NCI-H1417 treated with DMSO at 0.1 percent for 48 hours (cell line): ENCODE measurements around the gene BHLHE23.
A peak's percentile ranks its signal among the peaks of the same experiment; 100 is the strongest.

Experiments used
- DNase-seq: peaks from one replicate; lab custom pipeline; 2025; lab: John Stamatoyannopoulos, UW

BHLHE23 gene

DNA sequence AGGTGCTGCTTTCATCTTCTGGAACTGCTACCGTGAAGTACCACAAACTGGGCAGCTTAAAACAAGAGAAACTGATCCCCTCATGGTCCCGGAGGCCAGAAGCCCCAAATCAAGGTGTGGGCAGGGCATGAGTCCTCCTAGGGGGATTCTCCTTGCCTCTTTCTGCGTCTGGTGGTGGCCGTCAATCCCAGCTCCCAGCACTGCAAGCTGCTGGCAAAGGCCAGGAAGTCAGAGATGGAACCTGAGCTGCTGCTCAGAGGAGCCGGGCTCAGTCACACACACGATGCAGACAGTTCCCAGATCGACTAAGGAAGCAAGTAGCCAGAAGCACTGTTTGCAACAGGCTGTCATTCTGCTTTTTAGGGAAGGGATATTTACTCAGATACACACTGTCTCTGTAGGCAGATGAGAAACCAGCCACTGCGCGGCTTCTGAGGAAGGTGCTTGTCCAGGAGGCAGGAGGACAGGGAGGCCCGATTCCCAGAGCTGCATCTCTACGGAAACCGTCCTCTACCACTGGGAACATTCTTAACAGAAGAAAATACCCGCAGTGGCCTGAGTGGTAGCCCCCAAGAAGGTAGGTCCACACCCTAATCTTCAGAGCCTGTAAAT is 15.5 kb downstream of the BHLHE23 start:
- no peak for DNase-seq

DNA sequence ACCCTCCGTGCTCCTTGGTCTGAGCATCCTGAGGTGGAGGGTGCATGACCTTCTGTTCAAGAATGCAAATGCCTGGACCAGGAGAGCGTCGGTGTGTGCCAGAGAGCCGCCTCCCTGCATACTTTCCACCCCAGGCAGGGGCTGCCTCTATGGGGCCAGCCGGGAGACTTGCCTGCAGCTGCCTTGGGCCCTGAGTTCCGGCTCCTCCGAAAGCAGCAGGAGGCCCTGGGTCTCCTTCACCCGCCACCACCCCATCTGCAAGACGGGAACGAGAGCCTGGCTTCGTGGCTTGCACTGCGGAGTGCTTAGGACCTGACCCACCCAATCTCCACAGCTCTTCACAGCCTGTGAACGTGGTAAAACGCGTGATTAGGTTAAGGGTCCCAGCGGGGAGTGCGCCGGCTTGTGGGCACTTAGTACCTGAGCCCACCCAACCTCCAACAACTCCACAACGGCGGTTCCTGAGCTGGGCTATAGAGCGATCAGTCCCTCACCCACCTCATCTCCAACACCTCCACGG is 16.4 kb downstream of the BHLHE23 start:
- no peak for DNase-seq

DNA sequence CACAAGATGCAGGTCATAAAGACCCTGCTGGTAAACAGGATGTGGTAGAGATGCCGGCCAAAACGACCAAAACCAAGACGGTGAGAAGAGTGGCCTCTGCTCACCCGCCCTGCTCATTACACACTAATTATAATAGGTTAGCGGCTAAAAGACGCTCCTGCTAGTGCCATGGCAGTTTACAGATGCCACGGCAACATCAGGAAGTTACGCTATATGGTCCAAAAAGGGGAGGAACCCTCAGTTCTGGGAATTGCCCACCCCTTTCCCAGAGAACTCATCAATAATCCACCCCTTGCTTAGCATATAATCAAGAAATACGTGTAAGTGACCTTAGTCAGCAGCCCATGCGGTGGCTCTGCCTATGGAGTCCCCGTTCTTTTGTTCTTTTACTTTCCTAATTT is 17.6 kb downstream of the BHLHE23 start:
- DNase-seq = no peak

DNA sequence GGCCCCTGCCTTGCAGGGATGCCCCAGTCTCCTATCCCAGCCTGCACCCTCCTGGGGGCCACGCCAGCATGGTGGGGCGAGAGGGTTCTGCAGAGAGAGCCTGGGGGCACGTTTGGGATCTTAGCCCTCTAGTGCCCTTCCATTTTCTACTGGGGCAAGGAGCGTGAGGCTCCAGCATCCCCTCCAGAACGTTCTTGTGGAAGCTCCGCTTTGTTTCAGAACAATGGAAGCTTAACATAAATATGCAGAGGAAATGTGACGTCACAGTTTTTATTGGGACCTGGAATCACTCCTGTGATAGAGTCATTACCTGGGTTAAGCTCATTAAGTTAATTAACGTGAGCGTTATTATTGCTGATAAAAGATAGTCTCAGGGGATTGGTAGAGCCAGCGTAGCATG is 19.6 kb downstream of the BHLHE23 start:
- no peak for DNase-seq

DNA sequence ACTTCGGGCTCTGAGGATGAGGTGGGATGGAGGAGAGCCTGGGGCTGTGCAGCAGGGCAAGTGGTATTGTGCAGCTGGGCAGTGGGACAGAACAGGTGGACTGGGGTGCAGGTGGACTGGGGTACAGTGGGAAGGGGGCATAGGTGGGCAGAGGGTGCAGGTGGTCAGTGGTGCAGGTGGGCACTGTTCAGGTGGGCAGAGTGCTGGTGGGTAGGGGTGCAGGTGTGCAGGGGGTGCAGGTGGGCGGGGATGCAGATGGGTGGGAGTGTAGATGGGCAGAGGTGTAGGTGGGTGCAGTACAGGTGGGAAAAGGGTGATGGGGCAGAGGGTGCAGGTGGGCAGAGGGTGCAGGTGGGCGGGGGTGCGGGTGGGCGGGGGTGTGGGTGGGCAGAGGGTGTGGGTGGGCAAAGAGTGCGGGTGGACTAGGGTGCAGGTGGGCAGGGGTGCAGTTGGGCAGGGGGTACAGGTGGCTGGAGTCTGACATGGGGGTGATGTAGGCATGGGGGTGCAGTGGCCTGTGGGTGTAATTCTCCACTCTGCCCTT is 20.4 kb downstream of the BHLHE23 start:
- no peak for DNase-seq

DNA sequence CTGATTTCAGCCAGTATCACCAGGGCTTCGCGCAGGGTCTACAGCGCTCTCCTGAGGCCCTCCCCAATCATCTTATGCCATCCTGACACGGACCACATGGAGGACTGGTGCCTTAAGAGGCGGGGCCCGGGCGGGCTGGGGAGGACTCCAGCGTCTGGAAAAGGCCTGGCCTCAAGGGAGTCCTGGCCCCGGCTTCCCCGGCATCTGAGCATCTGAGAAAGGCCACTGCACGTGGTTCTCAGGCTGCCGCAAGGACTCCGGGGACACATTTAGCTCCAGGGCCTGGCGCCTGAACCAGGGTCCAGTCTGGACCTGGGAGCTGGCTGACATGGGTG is 21.4 kb downstream of the BHLHE23 start:
- DNase-seq = no peak

DNA sequence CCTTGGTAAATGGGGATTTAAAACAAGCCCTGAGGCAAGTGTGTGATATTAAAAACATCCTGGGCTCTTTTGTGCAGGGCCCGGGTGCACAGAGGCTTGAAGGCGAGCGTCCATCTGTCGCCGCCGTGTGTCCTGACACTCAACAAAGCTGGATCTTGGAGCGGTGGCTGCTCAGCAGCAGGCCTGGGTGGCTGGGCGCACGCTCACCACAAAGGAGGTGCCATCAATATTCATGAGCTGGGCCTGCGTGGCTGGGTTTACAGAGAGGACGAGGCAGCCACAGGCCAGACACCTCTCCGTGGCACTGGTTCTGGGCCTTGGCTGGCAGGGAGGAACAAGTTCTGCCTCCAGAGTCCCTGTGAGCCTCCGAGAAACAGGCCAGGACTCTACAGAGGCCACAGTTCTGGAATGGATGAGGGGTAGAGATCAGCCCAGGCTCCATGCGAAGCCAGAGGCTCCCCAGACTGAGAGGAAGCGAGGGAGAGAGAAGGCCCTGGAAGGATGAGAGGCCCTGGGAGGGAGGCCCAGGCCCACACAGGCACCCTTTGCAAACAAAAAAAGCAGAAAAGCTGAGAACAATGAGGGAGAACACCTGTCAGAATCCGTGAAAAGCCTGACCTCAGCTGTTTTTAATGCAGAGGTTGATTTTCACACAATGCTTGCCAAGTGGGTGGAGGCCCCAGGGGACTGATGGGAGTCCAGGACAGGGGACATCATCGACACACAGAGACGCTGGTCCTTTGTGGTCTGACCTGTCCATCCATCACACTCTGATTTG is 21.9 kb downstream of the BHLHE23 start:
- peak; percentile 23 for DNase-seq

DNA sequence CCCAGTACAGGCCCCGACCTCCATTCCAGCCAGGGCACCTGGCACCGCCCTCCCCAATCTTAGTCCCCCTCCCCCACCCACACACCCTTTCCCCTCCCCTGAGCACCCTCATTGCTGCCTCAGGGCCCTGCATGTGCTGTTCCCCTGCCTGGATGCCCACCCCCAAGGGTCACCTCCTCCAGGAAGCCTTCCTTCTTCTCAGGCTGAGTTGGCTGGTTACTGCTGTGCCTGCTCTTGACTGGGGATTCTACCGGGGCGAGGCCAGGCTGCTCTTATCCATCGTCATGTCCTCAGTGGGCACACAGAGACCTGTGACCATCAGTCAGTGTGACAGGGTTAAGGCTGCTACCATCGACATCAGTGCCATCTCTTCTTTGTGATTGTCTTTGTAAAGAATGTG is 23.6 kb downstream of the BHLHE23 start:
- DNase-seq = no peak

DNA sequence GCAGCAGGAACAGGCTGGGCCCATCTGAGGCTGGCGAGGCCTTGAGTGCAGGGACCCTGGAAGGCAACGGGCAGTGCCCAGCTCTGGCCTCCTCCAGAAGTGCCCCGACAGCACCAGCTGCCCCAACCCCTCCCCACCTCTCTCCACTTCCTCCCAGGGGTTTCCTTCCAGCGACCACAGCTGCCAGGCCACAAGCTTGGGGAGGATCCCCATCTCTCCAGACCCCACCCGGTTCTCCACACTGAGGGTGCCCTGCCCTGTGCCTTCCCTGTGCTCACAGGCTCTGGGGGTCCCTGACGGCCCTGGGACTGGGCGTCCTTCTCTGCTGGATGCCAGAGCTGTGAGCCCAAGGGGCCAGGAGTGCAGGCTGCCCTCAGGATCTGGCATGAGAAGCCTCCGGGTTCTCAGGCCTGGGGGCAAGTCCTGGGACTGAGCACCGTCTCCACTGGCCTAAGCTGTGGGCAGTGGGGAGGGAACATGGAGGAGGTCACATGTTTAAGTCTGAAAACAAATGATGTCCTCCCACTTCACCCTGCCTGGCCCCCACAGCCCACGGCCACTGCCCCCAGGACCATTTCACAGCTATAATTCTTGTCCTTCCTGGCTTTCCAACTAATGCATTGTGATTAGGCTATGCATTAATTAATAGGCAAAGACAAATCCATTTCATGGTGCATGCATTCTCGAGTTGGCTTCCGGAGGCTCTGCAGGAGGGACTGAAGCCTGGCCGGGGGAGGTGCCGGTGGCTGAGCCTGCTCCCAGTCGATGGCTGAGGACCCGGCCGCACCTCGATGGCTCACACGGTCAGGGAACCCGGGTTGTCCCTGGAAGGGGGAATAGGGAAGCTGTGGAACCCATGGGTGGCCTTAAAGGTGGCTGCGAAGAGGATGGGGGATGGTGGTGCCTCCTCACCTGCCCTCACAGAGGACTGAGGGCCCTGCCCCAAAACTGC is 24.4 kb downstream of the BHLHE23 start:
- no peak for DNase-seq

DNA sequence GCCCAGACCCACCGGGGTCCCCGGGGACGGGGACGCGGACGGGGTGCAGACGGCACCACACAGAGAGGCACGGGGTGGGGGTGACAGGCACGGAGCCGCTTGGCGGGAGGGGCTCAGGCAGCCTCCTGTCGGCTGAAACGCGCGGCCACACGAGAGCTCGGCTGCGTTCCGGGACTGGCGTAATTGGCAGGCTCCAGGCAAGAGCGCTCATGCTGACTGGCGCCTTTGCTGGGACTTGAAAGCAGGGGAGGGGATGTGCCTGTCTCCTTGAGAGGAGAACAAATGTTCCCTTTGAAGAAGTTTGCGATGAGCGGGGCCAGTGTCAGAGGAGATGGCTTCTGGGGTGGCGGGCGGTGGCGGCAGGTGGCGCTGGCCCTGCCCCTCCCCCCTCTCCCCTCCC is 25.8 kb downstream of the BHLHE23 start:
- no peak for DNase-seq

DNA sequence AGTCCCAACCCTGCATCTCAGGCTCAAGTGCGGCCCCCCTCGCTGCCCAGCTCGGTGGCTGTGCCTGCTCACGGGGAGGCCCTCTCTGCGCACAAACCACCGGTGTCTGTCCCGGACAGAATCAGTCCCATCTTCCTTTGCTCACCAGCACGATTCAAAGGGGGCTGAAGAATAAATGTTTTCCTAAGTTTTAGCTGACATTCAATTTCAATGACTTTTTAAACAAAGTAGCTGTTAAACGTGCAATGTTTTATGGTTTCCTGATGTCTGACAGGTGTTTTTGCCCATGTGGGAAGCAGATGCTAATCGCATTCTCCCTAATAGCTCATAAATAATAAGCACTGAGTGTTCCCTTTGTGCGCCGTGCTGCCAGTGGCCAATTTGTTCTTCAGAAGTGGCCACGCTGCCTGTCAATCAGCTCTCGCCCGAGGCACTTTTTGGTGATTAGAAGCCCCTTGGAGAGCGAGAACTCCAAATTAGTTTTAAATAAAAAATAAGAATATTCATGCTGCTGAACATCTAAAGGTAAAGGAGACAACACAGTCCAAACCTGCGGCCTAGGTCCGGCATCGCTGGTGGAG is 26.3 kb downstream of the BHLHE23 start:
- peak; percentile 89 for DNase-seq

DNA sequence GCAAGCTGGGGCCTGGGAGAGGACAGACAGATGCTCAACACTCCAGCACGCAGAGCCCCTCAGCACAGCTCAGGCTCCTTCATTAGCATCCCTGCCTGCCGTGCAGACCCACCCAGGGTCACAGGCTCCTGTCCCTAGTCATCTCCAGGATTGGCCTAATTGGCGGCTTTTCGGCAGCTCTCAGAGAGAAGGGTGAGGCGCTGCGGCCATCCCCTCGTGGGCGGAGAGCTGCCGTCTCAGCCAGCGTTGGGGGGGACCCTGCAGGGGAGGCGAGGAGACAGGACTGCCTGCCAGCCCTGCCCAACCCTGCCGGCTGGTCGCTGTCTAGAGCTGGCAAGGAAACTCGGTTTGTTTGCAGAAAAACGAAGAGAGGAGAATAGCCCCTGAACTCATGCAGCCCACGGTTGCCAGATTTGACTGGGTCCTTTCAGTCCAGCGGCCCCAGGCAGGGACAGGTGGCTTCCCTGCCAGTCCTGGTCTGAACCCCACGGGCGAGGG is 26.8 kb downstream of the BHLHE23 start:
- no peak for DNase-seq

DNA sequence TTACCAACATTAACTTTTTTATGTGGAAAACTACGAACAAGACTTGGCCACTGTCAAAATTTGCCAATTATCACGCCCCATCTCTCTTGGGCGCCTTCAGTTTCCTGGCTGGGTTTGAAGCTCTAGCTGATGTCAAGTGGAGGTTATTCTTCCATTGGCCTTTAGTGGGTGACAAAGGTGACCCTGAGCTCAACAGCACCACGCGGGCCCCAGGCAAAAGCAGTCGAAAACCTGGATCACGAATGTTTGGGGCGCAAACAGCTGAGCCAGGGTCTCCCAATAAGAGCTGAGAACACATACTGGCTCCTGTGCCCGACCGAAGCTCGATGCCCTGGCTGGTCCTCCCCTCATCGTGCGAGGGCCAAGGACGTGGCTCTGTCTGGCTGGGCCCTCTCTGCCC is 27.5 kb downstream of the BHLHE23 start:
- no peak for DNase-seq

DNA sequence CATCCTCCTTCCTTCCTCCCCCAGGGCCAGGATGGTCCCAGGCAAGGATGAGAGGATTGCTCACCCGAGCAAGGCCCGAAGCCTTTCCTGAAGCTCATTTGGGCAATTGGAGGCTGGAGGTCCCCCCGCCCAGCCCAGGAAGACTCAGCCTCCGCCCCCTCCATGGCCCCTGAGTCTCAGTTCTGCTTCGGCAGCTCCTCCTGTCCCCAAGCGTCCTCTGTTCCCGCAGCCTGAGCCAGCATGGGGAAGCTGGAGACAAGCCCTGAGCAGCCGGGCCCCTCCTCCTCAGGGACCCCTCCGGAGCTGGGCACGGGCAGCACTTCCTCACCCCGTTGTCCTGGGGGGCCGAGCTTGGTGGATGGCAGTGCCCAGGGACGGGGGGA is 28.2 kb downstream of the BHLHE23 start:
- no peak for DNase-seq

DNA sequence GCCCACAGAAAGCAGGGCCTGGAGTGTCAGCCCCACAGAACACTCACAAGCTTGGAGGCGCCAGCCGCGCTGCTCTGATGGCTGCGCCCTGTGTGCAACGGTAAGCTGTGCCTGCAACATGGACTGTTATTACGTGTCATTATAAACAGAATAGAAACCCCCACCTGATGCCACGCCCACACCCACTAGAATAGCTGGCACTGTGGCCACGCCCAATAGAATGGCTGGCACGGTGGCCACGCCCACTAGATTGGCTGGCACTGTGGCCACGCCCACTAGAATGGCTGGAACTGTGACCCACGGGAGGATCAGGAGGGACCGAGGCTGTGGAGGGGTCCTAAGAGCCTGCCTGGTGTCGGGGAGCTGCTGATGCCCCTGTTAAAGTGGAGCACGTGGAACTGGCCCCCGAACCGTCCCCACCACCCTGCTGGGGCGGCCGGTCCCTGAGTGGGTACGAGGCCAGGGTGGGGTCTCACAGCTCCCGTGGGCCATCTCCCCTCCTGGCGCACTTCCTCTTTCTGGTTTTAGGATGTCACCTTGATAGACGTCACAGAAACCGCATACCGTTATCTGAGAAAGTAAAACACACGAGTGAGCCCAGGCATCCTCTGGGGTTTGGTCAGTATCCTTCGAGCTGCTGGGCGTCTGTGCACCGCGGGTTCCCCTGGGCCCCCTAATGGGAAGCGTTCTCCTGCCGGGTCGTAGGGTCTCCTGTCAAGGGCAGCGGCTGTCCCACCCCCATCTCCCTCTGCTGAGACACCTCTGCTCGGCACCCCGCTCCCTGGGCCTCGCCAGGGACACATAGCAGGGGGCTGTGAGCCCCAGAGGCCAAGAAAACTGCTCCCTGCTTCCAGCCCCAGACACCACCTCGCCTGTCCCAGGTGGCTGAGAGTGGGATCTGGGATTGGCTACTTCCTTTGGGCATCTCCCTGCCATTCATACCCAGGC is 28.9 kb downstream of the BHLHE23 start:
- DNase-seq = peak; percentile 9

DNA sequence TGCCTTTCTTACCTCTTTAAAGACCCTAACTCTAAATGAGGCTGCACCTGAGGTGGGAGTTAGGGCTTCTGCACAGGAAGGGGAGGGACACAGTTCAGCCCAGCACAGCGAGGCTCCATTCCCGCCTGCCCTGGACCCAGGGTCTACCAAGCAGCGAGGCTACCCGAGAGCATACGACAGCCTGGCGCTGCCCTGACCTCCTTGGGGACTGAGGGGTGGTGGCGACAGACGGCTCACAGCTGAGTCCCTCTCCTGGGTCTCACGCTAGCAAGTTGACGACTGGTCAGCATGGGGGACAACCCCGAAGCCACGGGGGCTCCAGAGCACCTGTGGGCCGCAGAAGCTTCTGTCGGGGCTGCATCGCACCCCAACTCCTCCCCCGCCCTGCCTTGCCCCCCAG is 29.9 kb downstream of the BHLHE23 start:
- no peak for DNase-seq

DNA sequence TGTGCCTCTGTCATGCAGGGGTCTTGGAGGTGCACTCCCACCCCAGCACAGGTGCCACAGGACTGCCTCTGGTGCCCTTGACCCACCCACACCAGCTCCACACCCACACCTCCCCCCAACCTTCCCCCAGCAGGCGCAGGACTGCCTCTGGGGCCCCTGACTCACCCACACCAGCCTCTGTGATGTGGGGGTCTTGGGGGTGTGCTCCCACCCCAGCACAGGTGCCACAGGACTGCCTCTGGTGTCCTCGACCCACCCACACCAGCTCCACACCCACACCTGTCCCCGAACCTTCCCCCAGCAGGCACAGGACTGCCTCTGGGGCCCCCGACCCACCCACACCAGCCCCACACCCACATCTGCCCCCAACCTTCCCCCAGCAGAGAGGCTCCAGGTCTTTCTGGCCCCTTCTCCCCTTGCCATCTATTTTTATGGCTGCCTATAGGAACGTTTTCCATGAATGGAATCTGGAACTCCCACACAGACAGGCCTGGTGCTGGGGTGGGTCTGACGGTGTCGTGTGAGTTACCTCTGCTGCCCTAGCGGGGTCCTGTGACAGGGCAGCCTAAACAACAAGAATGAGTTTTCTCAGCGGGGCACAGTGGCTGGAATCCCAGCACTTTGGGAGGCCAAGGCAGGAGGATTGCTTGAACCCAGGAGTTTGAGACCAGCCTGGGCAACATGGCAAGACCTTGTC is 30.8 kb downstream of the BHLHE23 start:
- DNase-seq = no peak

DNA sequence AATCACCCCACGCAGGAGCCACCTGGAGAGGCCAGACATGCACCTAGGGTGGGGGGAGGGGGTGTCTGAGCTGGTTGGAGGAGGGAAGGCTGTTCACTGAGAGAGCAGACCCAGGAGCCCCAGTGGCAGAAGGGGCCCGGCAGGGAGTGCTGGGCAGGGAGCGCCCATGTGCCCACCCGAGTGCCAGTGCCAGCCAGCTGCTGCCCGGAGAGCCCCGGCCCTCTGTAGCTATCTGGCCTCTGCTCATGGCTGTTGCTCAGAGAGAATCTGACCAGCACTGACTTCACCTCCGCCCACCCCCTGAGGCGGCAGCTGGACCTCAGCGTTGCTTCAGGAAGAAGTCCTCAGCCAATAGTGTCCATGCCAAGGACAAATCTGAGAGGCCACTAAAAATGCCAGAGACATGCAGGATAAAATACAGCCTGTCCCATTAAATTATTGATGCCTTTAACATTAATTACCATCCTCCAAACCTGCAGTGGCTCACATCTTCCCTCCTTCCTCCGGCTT is 31.5 kb downstream of the BHLHE23 start:
- no peak for DNase-seq

DNA sequence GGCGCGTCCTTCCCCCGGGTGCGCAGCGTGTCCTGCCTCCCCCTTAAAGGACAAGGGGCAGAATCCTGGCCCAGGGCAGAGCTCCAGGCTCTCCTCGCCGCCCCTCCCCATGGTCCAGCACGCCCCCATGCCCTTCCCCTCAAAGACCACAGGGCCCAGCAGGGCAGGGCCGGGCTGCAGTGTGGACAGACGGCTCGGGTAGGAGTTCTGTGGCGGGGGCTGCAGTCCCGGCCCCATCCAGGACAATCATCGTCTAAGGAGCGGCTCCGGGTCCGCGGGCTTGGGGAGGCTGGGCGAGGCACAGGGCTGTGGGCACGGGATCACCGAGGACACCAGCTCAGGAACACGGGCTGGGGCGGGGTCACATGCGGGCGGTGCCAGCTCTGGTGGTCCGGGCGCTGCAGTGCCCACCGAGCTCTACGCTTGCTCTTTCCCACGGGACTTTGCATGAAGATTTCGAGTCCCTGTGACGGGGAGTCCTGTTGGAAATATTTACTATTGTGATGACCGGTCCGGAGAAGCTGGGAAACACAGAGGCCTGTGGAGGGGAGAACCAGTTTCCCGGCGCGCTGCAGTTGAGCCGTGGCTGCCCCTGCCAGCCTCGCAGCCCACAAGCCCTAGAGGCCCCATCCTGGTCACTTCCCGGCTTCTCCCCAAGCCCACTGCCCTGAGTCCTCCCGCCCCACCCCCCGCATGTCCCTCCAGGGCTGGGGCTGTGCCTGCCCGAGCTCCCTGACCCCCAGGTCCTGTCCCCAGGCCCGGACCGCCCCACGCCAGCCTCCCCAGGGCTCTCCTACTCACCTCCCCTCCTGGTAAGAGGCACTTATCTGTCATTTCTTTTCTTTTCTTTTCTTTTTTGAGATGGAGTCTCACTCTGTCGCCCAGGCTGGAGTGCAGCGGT is 33.7 kb downstream of the BHLHE23 start:
- DNase-seq = no peak
